ENCODE results near the gene CROCC2.

DNA sequence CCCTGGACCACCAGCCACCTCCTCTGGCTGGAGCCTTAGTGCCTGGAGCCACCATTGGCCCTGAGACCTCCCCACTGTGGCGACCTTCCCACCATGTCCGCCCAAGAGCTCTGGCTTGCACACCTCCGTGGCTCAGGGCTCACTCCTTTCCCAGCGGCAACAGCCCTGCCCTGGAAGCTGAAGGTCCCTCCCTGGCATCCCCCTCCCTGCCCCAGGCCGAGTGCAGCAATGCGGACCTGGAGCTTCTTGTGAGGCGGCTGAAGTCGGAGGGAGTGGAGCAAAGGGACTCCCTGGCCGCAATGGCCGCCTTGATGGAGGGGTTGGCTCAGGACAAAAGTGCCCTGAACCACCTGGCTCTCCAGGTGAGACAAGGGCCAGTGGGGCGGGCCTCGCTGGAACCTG is 28.6 kb downstream of the CROCC2 start:
- TF ChIP-seq POLR2A (IDR thresholded peaks at IDR 0.05; ENCODE audit: insufficient read depth in 1 of 2, low read depth in 2 of 2, low read length in 2 of 2), result no peak
- TF ChIP-seq, protein P1, sequence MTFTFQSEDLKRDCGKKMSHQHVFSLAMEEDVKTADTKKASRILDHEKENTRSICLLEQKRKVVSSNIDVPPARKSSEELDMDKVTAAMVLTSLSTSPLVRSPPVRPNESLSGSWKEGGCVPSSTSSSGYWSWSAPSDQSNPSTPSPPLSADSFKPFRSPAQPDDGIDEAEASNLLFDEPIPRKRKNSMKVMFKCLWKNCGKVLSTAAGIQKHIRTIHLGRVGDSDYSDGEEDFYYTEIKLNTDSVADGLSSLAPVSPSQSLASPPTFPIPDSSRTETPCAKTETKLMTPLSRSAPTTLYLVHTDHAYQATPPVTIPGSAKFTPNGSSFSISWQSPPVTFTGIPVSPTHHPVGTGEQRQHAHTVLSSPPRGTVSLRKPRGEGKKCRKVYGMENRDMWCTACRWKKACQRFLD (CRISPR knock-in tag; IDR thresholded peaks at IDR 0.05; ENCODE audit: borderline replicate concordance), result no peak
- TF ChIP-seq, protein P2, sequence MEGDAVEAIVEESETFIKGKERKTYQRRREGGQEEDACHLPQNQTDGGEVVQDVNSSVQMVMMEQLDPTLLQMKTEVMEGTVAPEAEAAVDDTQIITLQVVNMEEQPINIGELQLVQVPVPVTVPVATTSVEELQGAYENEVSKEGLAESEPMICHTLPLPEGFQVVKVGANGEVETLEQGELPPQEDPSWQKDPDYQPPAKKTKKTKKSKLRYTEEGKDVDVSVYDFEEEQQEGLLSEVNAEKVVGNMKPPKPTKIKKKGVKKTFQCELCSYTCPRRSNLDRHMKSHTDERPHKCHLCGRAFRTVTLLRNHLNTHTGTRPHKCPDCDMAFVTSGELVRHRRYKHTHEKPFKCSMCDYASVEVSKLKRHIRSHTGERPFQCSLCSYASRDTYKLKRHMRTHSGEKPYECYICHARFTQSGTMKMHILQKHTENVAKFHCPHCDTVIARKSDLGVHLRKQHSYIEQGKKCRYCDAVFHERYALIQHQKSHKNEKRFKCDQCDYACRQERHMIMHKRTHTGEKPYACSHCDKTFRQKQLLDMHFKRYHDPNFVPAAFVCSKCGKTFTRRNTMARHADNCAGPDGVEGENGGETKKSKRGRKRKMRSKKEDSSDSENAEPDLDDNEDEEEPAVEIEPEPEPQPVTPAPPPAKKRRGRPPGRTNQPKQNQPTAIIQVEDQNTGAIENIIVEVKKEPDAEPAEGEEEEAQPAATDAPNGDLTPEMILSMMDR (CRISPR knock-in tag; IDR thresholded peaks at IDR 0.05), result no peak
- TF ChIP-seq TBP (CRISPR knock-in tag; IDR thresholded peaks at IDR 0.05), result no peak
- TF ChIP-seq STAG1 (CRISPR knock-in tag; IDR thresholded peaks at IDR 0.05), result no peak
- no peak for TF ChIP-seq U2AF2 (IDR thresholded peaks at IDR 0.05; ENCODE audit: low read depth, low read length)
- TF ChIP-seq NFE2L1 (CRISPR knock-in tag; IDR thresholded peaks at IDR 0.05; ENCODE audit: borderline replicate concordance), result no peak

All from HepG2 (cell line).